ENCODE measurements around the gene RIOX2. TPM values are rescaled to one million over a fixed set of nuclear protein-coding genes. Genes with fewer than 3 reads are reported as not detected.

RIOX2 gene
- total RNA-seq, 1 experiment from 2014 or later = 28.4 TPM

- TF ChIP-seq CTCF (conservative IDR thresholded peaks at IDR 0.05; ENCODE audit: low read depth, low read length) = no peak
- TF ChIP-seq EZH2 (IDR thresholded peaks at IDR 0.05; ENCODE audit: borderline replicate concordance, low read depth, low read length, poor library complexity, severe bottlenecking) = no peak
- ChIA-PET POLR2A (ENCODE audit: low non-redundant PET) (no interaction called here), CTCF (no interaction called here)
- Histone ChIP-seq H3K36me3 (ENCODE audit: insufficient read depth, low read length, poor library complexity, severe bottlenecking) (no peaks in the 10 kb centered on the region), H3K27ac (ENCODE audit: low read depth, low read length, poor library complexity, severe bottlenecking) (no peak overlapping the region), H3K4me1 (ENCODE audit: insufficient read depth, low read length, poor library complexity, severe bottlenecking) (peaks cover 12% of the 10 kb centered on the region), H3K27me3 (replicated peaks; ENCODE audit: insufficient read depth, low read depth, low read length, poor library complexity) (no peaks in the 10 kb centered on the region), H3K4me3 (ENCODE audit: low read depth, low read length, poor library complexity, severe bottlenecking) (no peak overlapping the region), H3K9me3 (ENCODE audit: low read depth, low read length, poor library complexity, severe bottlenecking) (no peaks in the 10 kb centered on the region)
- no peak for DNase-seq (ENCODE audit: low spot score)
- intact Hi-C loops (cut with micrococcal nuclease; ENCODE audit: unreplicated experiment) = no loop called here
- BruUV-seq (replicated peaks) = no TSS peak
These were observed 13.4 kb downstream of the RIOX2 start for GRCh38 chr3:97958796-97959195.

DNA sequence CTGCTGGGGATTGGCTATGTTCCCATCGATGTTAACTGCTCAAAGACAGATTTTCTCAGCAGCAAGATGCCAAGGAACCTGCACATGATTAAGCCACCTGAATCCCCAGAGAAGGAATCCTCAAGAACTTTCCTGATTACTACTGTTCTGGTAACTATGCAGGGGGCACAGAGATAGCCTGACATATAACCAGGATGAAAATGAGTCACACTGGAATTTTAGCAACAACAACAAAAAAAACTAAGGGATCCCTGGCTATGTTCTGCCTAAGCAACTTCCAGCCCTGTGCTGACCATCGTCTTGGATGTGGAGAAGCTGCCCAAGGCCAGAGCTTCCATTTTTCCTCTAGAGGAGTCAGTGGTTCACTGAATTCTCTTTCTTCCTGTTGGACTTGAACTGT, 13.8 kb downstream of the RIOX2 start:
- CTCF ChIA-PET = no interaction called here

DNA sequence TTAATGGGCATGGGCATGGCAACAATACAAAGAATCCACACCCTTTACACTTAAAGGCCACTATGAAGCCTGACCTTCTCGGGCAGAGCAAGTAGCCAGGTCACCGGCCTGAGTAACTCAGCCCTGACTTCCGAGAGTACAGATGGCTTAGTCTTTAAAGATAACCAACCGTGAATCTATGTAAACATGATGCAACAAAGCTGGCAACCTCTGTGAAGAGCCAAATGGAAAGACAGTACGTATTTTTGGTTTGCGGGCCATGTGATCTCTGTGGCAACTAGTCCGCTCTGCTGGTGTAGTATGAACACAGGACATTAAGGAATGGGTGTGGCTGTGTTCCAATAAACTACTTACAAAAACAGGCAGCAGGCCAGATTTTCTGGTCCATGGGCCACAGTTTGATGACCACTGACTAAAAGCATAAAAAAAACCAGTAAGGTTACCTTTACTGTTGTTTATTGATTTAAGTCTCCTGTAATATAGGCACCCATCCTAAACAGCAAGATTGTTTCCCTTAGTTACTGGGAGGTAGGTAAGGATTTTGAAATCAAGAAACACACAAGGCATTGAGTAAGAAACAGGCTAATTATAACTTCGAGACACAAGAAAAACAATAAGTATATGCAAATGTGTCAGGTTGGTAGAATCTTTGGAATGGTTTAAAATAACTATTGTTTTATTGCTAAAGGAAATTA, 14.5 kb downstream of the RIOX2 start:
- ChIA-PET CTCF (no interaction called here), POLR2A (ENCODE audit: low non-redundant PET) (interaction anchor here (0.7 kb wide), 1 partner anchor 12 kb away, joined by 3 read pairs; no protein-coding TSS in a partner anchor)
- H3K4me3 ChIP-seq (ENCODE audit: low read depth, low read length, poor library complexity, severe bottlenecking) = no peak overlapping the region
- intact Hi-C loops (cut with micrococcal nuclease; ENCODE audit: unreplicated experiment) = no loop called here
- no peaks in the 10 kb centered on the region for H3K36me3 ChIP-seq (ENCODE audit: insufficient read depth, low read length, poor library complexity, severe bottlenecking)
- peaks cover 12% of the 10 kb centered on the region for H3K4me1 ChIP-seq (ENCODE audit: insufficient read depth, low read length, poor library complexity, severe bottlenecking)
- TF ChIP-seq CTCF (conservative IDR thresholded peaks at IDR 0.05; ENCODE audit: low read depth, low read length) (no peak), EZH2 (IDR thresholded peaks at IDR 0.05; ENCODE audit: borderline replicate concordance, low read depth, low read length, poor library complexity, severe bottlenecking) (no peak)
- H3K27me3 ChIP-seq (replicated peaks; ENCODE audit: insufficient read depth, low read depth, low read length, poor library complexity) = no peaks in the 10 kb centered on the region
- DNase-seq (ENCODE audit: low spot score) = no peak
- no peak overlapping the region for H3K27ac ChIP-seq (ENCODE audit: low read depth, low read length, poor library complexity, severe bottlenecking)
- BruUV-seq (replicated peaks) = no TSS peak
- H3K9me3 ChIP-seq (ENCODE audit: low read depth, low read length, poor library complexity, severe bottlenecking) = no peaks in the 10 kb centered on the region

More for the DNA sequence above, 13.8 kb downstream of the RIOX2 start:
- Histone ChIP-seq H3K27ac (ENCODE audit: low read depth, low read length, poor library complexity, severe bottlenecking) (no peak overlapping the region), H3K36me3 (ENCODE audit: insufficient read depth, low read length, poor library complexity, severe bottlenecking) (no peaks in the 10 kb centered on the region), H3K9me3 (ENCODE audit: low read depth, low read length, poor library complexity, severe bottlenecking) (no peaks in the 10 kb centered on the region), H3K4me1 (ENCODE audit: insufficient read depth, low read length, poor library complexity, severe bottlenecking) (peaks cover 12% of the 10 kb centered on the region), H3K4me3 (ENCODE audit: low read depth, low read length, poor library complexity, severe bottlenecking) (no peak overlapping the region), H3K27me3 (replicated peaks; ENCODE audit: insufficient read depth, low read depth, low read length, poor library complexity) (no peaks in the 10 kb centered on the region)
- intact Hi-C loops (cut with micrococcal nuclease; ENCODE audit: unreplicated experiment) = no loop called here
- POLR2A ChIA-PET (ENCODE audit: low non-redundant PET) = no interaction called here
- no peak for DNase-seq (ENCODE audit: low spot score)
- TF ChIP-seq CTCF (conservative IDR thresholded peaks at IDR 0.05; ENCODE audit: low read depth, low read length) = no peak
- no peak for TF ChIP-seq EZH2 (IDR thresholded peaks at IDR 0.05; ENCODE audit: borderline replicate concordance, low read depth, low read length, poor library complexity, severe bottlenecking)
- BruUV-seq (replicated peaks) = no TSS peak

Data from A673 (cell line).